HepG2 (cell line): ENCODE results near the gene TOMM40L. TPM values are rescaled to one million over a fixed set of nuclear protein-coding genes. Genes with fewer than 3 reads are reported as not detected.
A peak's percentile ranks its signal among the peaks of the same experiment; 100 is the strongest.

ENCODE experiments used
- FOXA1 ChIP-seq, 2 experiments: fragments of 450-650 bp in 1 of 2; sonication (generic) in 1 of 2; formaldehyde crosslinking in 1 of 2; IDR thresholded peaks; 2 replicates each; pipeline versions ENCODE4 v1.4.0 to v1.6.1; 2016 to 2020; ENCODE audit warnings: missing genetic modification reagents in 1 of 2
- FOXK2 ChIP-seq: fragments of 450-650 bp; IDR thresholded peaks from 2 replicates; pipeline ENCODE4 v1.6.1; 2016
- HNRNPL ChIP-seq: fragments of 200-400 bp; formaldehyde crosslinking; IDR thresholded peaks from 2 replicates; pipeline ENCODE4 v1.6.1; 2017; ENCODE audit warnings: mild to moderate bottlenecking, low read depth, low read length
- HOXA3 ChIP-seq: sonication (generic); formaldehyde crosslinking; IDR thresholded peaks from 2 replicates; pipeline ENCODE4 v1.5.0; 2020; ENCODE audit warnings: missing genetic modification reagents
- MTA1 ChIP-seq: sonication (generic); formaldehyde crosslinking; IDR thresholded peaks from 2 replicates; pipeline ENCODE4 v1.4.0; 2020; ENCODE audit warnings: missing genetic modification reagents, mild to moderate bottlenecking, borderline replicate concordance
- NCOA5 ChIP-seq: sonication (generic); formaldehyde crosslinking; IDR thresholded peaks from 2 replicates; pipeline ENCODE4 v1.4.0; 2020; ENCODE audit warnings: missing genetic modification reagents
- RAD21 ChIP-seq: fragments of 450-650 bp; formaldehyde crosslinking; IDR thresholded peaks from 2 replicates; pipeline ENCODE4 v1.5.0; 2020; ENCODE audit warnings: mild to moderate bottlenecking
- SALL1 ChIP-seq: sonication (generic); formaldehyde crosslinking; IDR thresholded peaks from 2 replicates; pipeline ENCODE4 v1.8.0; 2022; ENCODE audit warnings: mild to moderate bottlenecking, missing genetic modification reagents
- STAG1 ChIP-seq: sonication (generic); formaldehyde crosslinking; IDR thresholded peaks from 2 replicates; pipeline ENCODE4 v1.4.0; 2020; ENCODE audit warnings: missing genetic modification reagents
- TFAP4 ChIP-seq: sonication (generic); IDR thresholded peaks from 2 replicates; pipeline ENCODE4 v1.6.1; 2016; ENCODE audit warnings: low read depth, borderline replicate concordance
- TRIM22 ChIP-seq: fragments of 450-650 bp; IDR thresholded peaks from 2 replicates; pipeline ENCODE4 v1.6.1; 2017
- YY1 ChIP-seq: IDR thresholded peaks from 2 replicates; pipeline ENCODE4 v1.6.1; 2011; ENCODE audit warnings: low read length, low read depth, moderate library complexity, mild to moderate bottlenecking; ENCODE audit not compliant: insufficient read depth, insufficient replicate concordance
- ZFP91 ChIP-seq: sonication (generic); formaldehyde crosslinking; IDR thresholded peaks from 2 replicates; pipeline ENCODE4 v1.9.0; 2022; ENCODE audit warnings: missing genetic modification reagents, mild to moderate bottlenecking, borderline replicate concordance
- ZNF264 ChIP-seq: sonication (generic); formaldehyde crosslinking; IDR thresholded peaks from 2 replicates; pipeline ENCODE4 v1.4.0; 2020; ENCODE audit warnings: missing genetic modification reagents
- ZNF563 ChIP-seq: sonication (generic); formaldehyde crosslinking; IDR thresholded peaks from 2 replicates; pipeline ENCODE4 v1.8.0; 2022; ENCODE audit warnings: mild to moderate bottlenecking, moderate library complexity, missing genetic modification reagents
- ZNF605 ChIP-seq: sonication (generic); formaldehyde crosslinking; IDR thresholded peaks from 2 replicates; pipeline ENCODE4 v1.8.0; 2022; ENCODE audit warnings: mild to moderate bottlenecking, missing genetic modification reagents
- ZNF83 ChIP-seq: sonication (generic); formaldehyde crosslinking; IDR thresholded peaks from 2 replicates; pipeline ENCODE4 v1.4.0; 2020; ENCODE audit warnings: missing genetic modification reagents, mild to moderate bottlenecking, borderline replicate concordance
- ZSCAN31 ChIP-seq: sonication (generic); formaldehyde crosslinking; IDR thresholded peaks from 2 replicates; pipeline ENCODE4 v1.5.0; 2020; ENCODE audit warnings: low read depth, mild to moderate bottlenecking, missing genetic modification reagents
- ZXDC ChIP-seq: sonication (generic); formaldehyde crosslinking; IDR thresholded peaks from 2 replicates; pipeline ENCODE4 v1.5.0; 2020; ENCODE audit warnings: mild to moderate bottlenecking, missing genetic modification reagents
- polyA plus RNA-seq, 8 experiments: library from polyadenylated mRNA; depleted of rRNA in 3 of 8; stranded (reverse) in 7 of 8; unstranded in 1 of 8; fragments of >200 nt; fragmentation: Illumina TruSeq in 4 of 8; extraction: Trizol in 4 of 8; gene quantifications; 2 replicates each; pipeline versions ENCODE4 v1.2.1 to v1.2.3, GENCODE V29; 2011 to 2016; ENCODE audit warnings: low read depth in 4 of 8, missing spikeins in 1 of 8, mixed read lengths in 1 of 8; ENCODE audit not compliant: insufficient read depth in 1 of 8
- total RNA-seq, 5 experiments: library from RNA; depleted of rRNA; stranded (reverse); fragments of >200 nt; fragmentation: Illumina TruSeq; extraction: Trizol; gene quantifications; 2 replicates each; pipeline ENCODE4 v1.2.3, GENCODE V29; 2016; ENCODE audit warnings: low read depth in 1 of 5
- TF ChIP-seq, protein P1 (sequence below): sonication (generic); formaldehyde crosslinking; IDR thresholded peaks from 2 replicates; pipeline ENCODE4 v1.8.1; 2023; ENCODE audit warnings: mild to moderate bottlenecking, inconsistent platforms, moderate library complexity, missing genetic modification reagents, borderline replicate concordance
- TF ChIP-seq, protein P2 (sequence below): sonication (generic); formaldehyde crosslinking; IDR thresholded peaks from 2 replicates; pipeline ENCODE4 v1.8.0; 2022; ENCODE audit warnings: mild to moderate bottlenecking, missing genetic modification reagents, moderate library complexity

TOMM40L gene
- total and polyA plus RNA-seq, 2 of the 13 experiments (the other 11 are each of a cell fraction or from before 2014, with no cell fraction given), result 14.1 to 26.2 TPM

- TF ChIP-seq, protein P1, sequence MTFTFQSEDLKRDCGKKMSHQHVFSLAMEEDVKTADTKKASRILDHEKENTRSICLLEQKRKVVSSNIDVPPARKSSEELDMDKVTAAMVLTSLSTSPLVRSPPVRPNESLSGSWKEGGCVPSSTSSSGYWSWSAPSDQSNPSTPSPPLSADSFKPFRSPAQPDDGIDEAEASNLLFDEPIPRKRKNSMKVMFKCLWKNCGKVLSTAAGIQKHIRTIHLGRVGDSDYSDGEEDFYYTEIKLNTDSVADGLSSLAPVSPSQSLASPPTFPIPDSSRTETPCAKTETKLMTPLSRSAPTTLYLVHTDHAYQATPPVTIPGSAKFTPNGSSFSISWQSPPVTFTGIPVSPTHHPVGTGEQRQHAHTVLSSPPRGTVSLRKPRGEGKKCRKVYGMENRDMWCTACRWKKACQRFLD (CRISPR knock-in tag), result no peak
- peak; percentile 49; the same call in 1 of the 2 replicates for TF ChIP-seq RAD21 (CRISPR knock-in tag)
- TF ChIP-seq FOXK2, result no peak
- no peak for TF ChIP-seq ZSCAN31 (CRISPR knock-in tag)
- no peak for TF ChIP-seq ZNF264 (CRISPR knock-in tag)
- TF ChIP-seq SALL1 (CRISPR knock-in tag), result no peak
- TF ChIP-seq, protein P2, sequence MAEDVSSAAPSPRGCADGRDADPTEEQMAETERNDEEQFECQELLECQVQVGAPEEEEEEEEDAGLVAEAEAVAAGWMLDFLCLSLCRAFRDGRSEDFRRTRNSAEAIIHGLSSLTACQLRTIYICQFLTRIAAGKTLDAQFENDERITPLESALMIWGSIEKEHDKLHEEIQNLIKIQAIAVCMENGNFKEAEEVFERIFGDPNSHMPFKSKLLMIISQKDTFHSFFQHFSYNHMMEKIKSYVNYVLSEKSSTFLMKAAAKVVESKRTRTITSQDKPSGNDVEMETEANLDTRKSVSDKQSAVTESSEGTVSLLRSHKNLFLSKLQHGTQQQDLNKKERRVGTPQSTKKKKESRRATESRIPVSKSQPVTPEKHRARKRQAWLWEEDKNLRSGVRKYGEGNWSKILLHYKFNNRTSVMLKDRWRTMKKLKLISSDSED (CRISPR knock-in tag), result no peak
- TF ChIP-seq NCOA5 (CRISPR knock-in tag), result no peak
- peak; percentile 43 for TF ChIP-seq YY1
- no peak for TF ChIP-seq FOXA1 (IDR thresholded peaks at IDR 0.05)
- TF ChIP-seq FOXA1 (CRISPR knock-in tag; IDR thresholded peaks at IDR 0.05), result 0 out of 2 replicates have a peak, but pooled peaks have one; percentile 14
- peak; percentile 50 for TF ChIP-seq STAG1 (CRISPR knock-in tag)
- no peak for TF ChIP-seq ZNF605 (CRISPR knock-in tag)
- no peak for TF ChIP-seq MTA1 (CRISPR knock-in tag)
- no peak for TF ChIP-seq ZXDC (CRISPR knock-in tag)
- no peak for TF ChIP-seq ZFP91 (CRISPR knock-in tag)
- no peak for TF ChIP-seq TRIM22
- peak; percentile 31; the same call in 1 of the 2 replicates for TF ChIP-seq TFAP4
- TF ChIP-seq ZNF563, result no peak
- peak; percentile 96 for TF ChIP-seq HNRNPL
- TF ChIP-seq HOXA3 (CRISPR knock-in tag), result peak; percentile 34; the same call in 1 of the 2 replicates
- no peak for TF ChIP-seq ZNF83 (CRISPR knock-in tag)
Measured at GRCh38 chr1:161193561-161194235, 32.2 kb upstream of the TOMM40L start (continued).
